Neuronal stem cell (in vitro differentiated cells): ENCODE data around the gene METTL24.
A peak's percentile ranks its signal among the peaks of the same experiment; 100 is the strongest.

ENCODE experiments used
- DNase-seq: peaks from one replicate; pipeline ENCODE4 v3.0.0-alpha.2; 2013; ENCODE audit warnings: low spot score
- H2AFZ ChIP-seq: one replicate; pipeline ENCODE4 v1.6.1; 2013; ENCODE audit warnings: mild to moderate bottlenecking, low read length, inconsistent platforms
- H2AK5ac ChIP-seq: 2 replicates; pipeline ENCODE4 v1.6.1; 2013; ENCODE audit warnings: low read depth, mild to moderate bottlenecking, inconsistent platforms, low read length, moderate library complexity, mixed read lengths
- H2BK120ac ChIP-seq: 2 replicates; pipeline ENCODE4 v1.6.1; 2013; ENCODE audit warnings: low read depth, mild to moderate bottlenecking, inconsistent platforms, low read length, moderate library complexity, mixed read lengths
- H2BK12ac ChIP-seq: one replicate; pipeline ENCODE4 v1.6.1; 2013; ENCODE audit warnings: low read length, inconsistent platforms
- H2BK15ac ChIP-seq: 2 replicates; pipeline ENCODE4 v1.6.1; 2013; ENCODE audit warnings: mild to moderate bottlenecking, low read length, inconsistent platforms, mixed read lengths
- H2BK5ac ChIP-seq: one replicate; pipeline ENCODE4 v1.6.1; 2013; ENCODE audit warnings: inconsistent platforms, mild to moderate bottlenecking, low read length, moderate library complexity
- H3K14ac ChIP-seq: one replicate; pipeline ENCODE4 v1.6.1; 2013; ENCODE audit warnings: low read length, inconsistent platforms
- H3K18ac ChIP-seq: 2 replicates; pipeline ENCODE4 v1.6.1; 2013; ENCODE audit warnings: low read length, inconsistent platforms
- H3K23ac ChIP-seq: 2 replicates; pipeline ENCODE4 v1.6.1; 2013; ENCODE audit warnings: low read depth, mild to moderate bottlenecking, mixed read lengths, low read length, inconsistent platforms; ENCODE audit not compliant: poor library complexity
- H3K27ac ChIP-seq: replicated peaks from 3 replicates; pipeline ENCODE4 v1.5.1; 2013; ENCODE audit warnings: low read length, inconsistent platforms
- H3K27me3 ChIP-seq, 3 experiments: 2 replicates each; pipeline ENCODE4 v1.6.1; 2013; ENCODE audit warnings: low read length in 3 of 3, mild to moderate bottlenecking in 2 of 3, inconsistent platforms in 1 of 3, low read depth in 1 of 3, mixed read lengths in 1 of 3, moderate library complexity in 1 of 3; ENCODE audit not compliant: control insufficient read depth in 3 of 3, insufficient read depth in 3 of 3
- H3K36me3 ChIP-seq, 2 donors: replicated peaks in 1 of 2; 2 replicates each; pipeline ENCODE4 v1.6.1; 2013; ENCODE audit warnings: low read length in 2 of 2; ENCODE audit not compliant: control insufficient read depth in 2 of 2, insufficient read depth in 2 of 2
- H3K4ac ChIP-seq: 2 replicates; pipeline ENCODE4 v1.6.1; 2013; ENCODE audit warnings: inconsistent platforms, mild to moderate bottlenecking, low read length, moderate library complexity
- H3K4me1 ChIP-seq, 2 donors: 1 replicate in 1 of 2; 2 replicates in 1 of 2; pipeline ENCODE4 v1.6.1; 2013; ENCODE audit warnings: low read length in 2 of 2, low read depth in 1 of 2; ENCODE audit not compliant: control insufficient read depth in 2 of 2, insufficient read depth in 1 of 2
- H3K4me2 ChIP-seq: one replicate; pipeline ENCODE4 v1.6.1; 2013; ENCODE audit warnings: mild to moderate bottlenecking, low read length, inconsistent platforms; ENCODE audit not compliant: insufficient read depth, poor library complexity, severe bottlenecking
- H3K4me3 ChIP-seq, 2 donors: 2 replicates each; pipeline ENCODE4 v1.5.1; 2013; ENCODE audit warnings: low read length in 2 of 2, mild to moderate bottlenecking in 2 of 2, inconsistent platforms in 1 of 2, moderate library complexity in 1 of 2
- H3K79me1 ChIP-seq: one replicate; pipeline ENCODE4 v1.6.1; 2013; ENCODE audit warnings: low read depth, mild to moderate bottlenecking, inconsistent platforms, low read length, moderate library complexity
- H3K9ac ChIP-seq: one replicate; pipeline ENCODE4 v1.6.1; 2013; ENCODE audit warnings: mild to moderate bottlenecking, low read depth, low read length, inconsistent platforms; ENCODE audit not compliant: poor library complexity
- H3K9me3 ChIP-seq, 2 donors: replicated peaks in 1 of 2; 2 replicates each; pipeline versions ENCODE3 to v1.6.1; 2013; ENCODE audit warnings: low read length in 2 of 2, mild to moderate bottlenecking in 2 of 2, inconsistent platforms in 1 of 2, low read depth in 1 of 2, mixed read lengths in 1 of 2, moderate library complexity in 1 of 2; ENCODE audit not compliant: control insufficient read depth in 2 of 2, insufficient read depth in 1 of 2
- H4K8ac ChIP-seq: one replicate; pipeline ENCODE4 v1.6.1; 2013; ENCODE audit warnings: low read depth, mild to moderate bottlenecking, inconsistent platforms, low read length, moderate library complexity
- H4K91ac ChIP-seq: one replicate; pipeline ENCODE4 v1.6.1; 2013; ENCODE audit warnings: low read length, low read depth, mild to moderate bottlenecking, inconsistent platforms; ENCODE audit not compliant: poor library complexity
- WGBS, 2 donors: extraction: QIAGEN DNeasy Blood & Tissue Kit; methylation state at CpG; one replicate each; pipeline ENCODE4 v1.1.7; 2013; ENCODE audit warnings: missing lambda C conversion rate in 2 of 2, mixed read lengths in 1 of 2; ENCODE audit not compliant: insufficient read length in 2 of 2, insufficient replicate concordance in 1 of 2; ENCODE audit errors: extremely low coverage in 2 of 2; 5-methylcytosine and 5-hydroxymethylcytosine counted together

METTL24 gene

GRCh38 chr6:110329348-110329713 lies 28.8 kb downstream of the METTL24 start:
- no peak for DNase-seq
- Histone ChIP-seq H3K27ac (no peak overlapping the region), H3K4me1 (peaks cover 17 to 27% of the 10 kb centered on the region in 2 donors), H3K23ac (no peak overlapping the region), H3K4me2 (no peak overlapping the region), H3K27me3 (no peaks in the 10 kb centered on the region), H3K4ac (no peak overlapping the region), H3K18ac (no peak overlapping the region), H3K14ac (no peak overlapping the region), H2BK12ac (no peak overlapping the region), H3K9me3 (no peaks in the 10 kb centered on the region), H4K8ac (no peak overlapping the region), H3K9ac (no peak overlapping the region), H3K4me3 (no peak overlapping the region), H2AFZ (peak overlapping the region; percentile 54), H3K36me3 (no peaks in the 10 kb centered on the region), H2BK5ac (no peak overlapping the region), H2BK15ac (no peak overlapping the region), H2BK120ac (no peak overlapping the region), H4K91ac (no peak overlapping the region), H2AK5ac (no peak overlapping the region), H3K79me1 (no peaks in the 10 kb centered on the region)
- no CpG with 5 or more reads among the region's 7 CpGs for WGBS, 2 donors

GRCh38 chr6:110328259-110328658 lies 29.9 kb downstream of the METTL24 start:
- WGBS, 2 donors = no CpG with 5 or more reads among the region's 2 CpGs
- Histone ChIP-seq H2AK5ac (no peak overlapping the region), H4K8ac (no peak overlapping the region)

GRCh38 chr6:110327391-110327790 lies 30.8 kb downstream of the METTL24 start:
- H3K4me3 ChIP-seq = no peak overlapping the region

More at GRCh38 chr6:110328259-110328658, 29.9 kb downstream of the METTL24 start:
- Histone ChIP-seq H3K4me3 (no peak overlapping the region), H4K91ac (no peak overlapping the region), H3K9me3 (no peaks in the 10 kb centered on the region), H2BK5ac (no peak overlapping the region), H3K18ac (no peak overlapping the region), H3K23ac (no peak overlapping the region), H3K4ac (no peak overlapping the region), H3K36me3 (no peaks in the 10 kb centered on the region), H3K4me2 (no peak overlapping the region), H3K9ac (no peak overlapping the region), H2BK15ac (no peak overlapping the region), H2AFZ (no peak overlapping the region), H3K4me1 (peaks cover 18 to 31% of the 10 kb centered on the region in 2 donors), H3K27me3 (no peaks in the 10 kb centered on the region), H3K27ac (peak overlapping the region; percentile 40), H2BK120ac (no peak overlapping the region), H3K79me1 (no peaks in the 10 kb centered on the region), H3K14ac (no peak overlapping the region), H2BK12ac (no peak overlapping the region)
- no peak for DNase-seq

GRCh38 chr6:110326609-110327008 lies 31.5 kb downstream of the METTL24 start:
- Histone ChIP-seq H3K4me1 (peaks cover 26 to 40% of the 10 kb centered on the region in 2 donors), H2AK5ac (no peak overlapping the region), H3K4me2 (no peak overlapping the region), H3K14ac (no peak overlapping the region), H2BK120ac (no peak overlapping the region), H4K8ac (no peak overlapping the region), H2BK5ac (no peak overlapping the region), H3K9me3 (no peaks in the 10 kb centered on the region), H2BK12ac (no peak overlapping the region), H3K4me3 (no peak overlapping the region), H3K79me1 (no peaks in the 10 kb centered on the region), H3K27me3 (no peaks in the 10 kb centered on the region), H3K36me3 (no peaks in the 10 kb centered on the region), H3K4ac (no peak overlapping the region), H2AFZ (no peak overlapping the region), H2BK15ac (no peak overlapping the region), H3K9ac (no peak overlapping the region), H3K27ac (no peak overlapping the region), H3K18ac (no peak overlapping the region), H3K23ac (no peak overlapping the region), H4K91ac (no peak overlapping the region)
- WGBS, 2 donors = no CpG with 5 or more reads among the region's 2 CpGs
- DNase-seq = no peak

More at GRCh38 chr6:110327391-110327790, 30.8 kb downstream of the METTL24 start:
- no peak overlapping the region for H3K9ac ChIP-seq
- no peak for DNase-seq
- no peak overlapping the region for H2BK120ac ChIP-seq
- no peak overlapping the region for H2AFZ ChIP-seq
- no peak overlapping the region for H3K4me2 ChIP-seq
- no peak overlapping the region for H2AK5ac ChIP-seq
- H3K18ac ChIP-seq = no peak overlapping the region
- H3K36me3 ChIP-seq = no peaks in the 10 kb centered on the region
- H2BK12ac ChIP-seq = no peak overlapping the region
- H2BK5ac ChIP-seq = no peak overlapping the region
- peaks cover 25 to 38% of the 10 kb centered on the region in 2 donors for H3K4me1 ChIP-seq
- no peak overlapping the region for H3K4ac ChIP-seq
- no peak overlapping the region for H4K91ac ChIP-seq
- no peaks in the 10 kb centered on the region for H3K9me3 ChIP-seq
- H3K14ac ChIP-seq = no peak overlapping the region
- H3K27ac ChIP-seq = no peak overlapping the region
- no peak overlapping the region for H2BK15ac ChIP-seq
- H3K79me1 ChIP-seq = no peaks in the 10 kb centered on the region
- no peaks in the 10 kb centered on the region for H3K27me3 ChIP-seq
- no peak overlapping the region for H3K23ac ChIP-seq
- no peak overlapping the region for H4K8ac ChIP-seq
- whole genome bisulfite sequencing, 2 donors = no CpG with 5 or more reads among the region's 3 CpGs
